Gastrocnemius medialis (tissue), 4 donors: ENCODE data around the gene VPREB3. TPM values are rescaled to one million over a fixed set of nuclear protein-coding genes. Genes with fewer than 3 reads are reported as not detected.

Experiments used
- ATAC-seq, 2 donors: fragments of 150-250 bp; one replicate each; pipeline ENCODE4 v1.9.1; 2016
- DNase-seq, 2 donors: peaks; one replicate each; pipeline ENCODE4 v3.0.0-alpha.2; 2019
- H3K27ac ChIP-seq, 4 donors: fragments of 200-600 bp; sonication (generic); 1 replicate in 1 of 4; 2 replicates in 3 of 4; pipeline ENCODE4 v1.5.1; 2016 to 2018; ENCODE audit warnings: mild to moderate bottlenecking in 2 of 4, moderate library complexity in 1 of 4
- H3K27me3 ChIP-seq, 3 donors: fragments of 200-600 bp; sonication (generic) in 2 of 3; 1 replicate in 1 of 3; 2 replicates in 2 of 3; pipeline versions ENCODE4 v1.5.1 to v1.6.0; 2016 to 2019; ENCODE audit warnings: mild to moderate bottlenecking in 1 of 3, moderate library complexity in 1 of 3
- H3K36me3 ChIP-seq, 2 donors: fragments of 200-600 bp; sonication (generic) in 1 of 2; one replicate each; pipeline ENCODE4 v1.5.1; 2017 to 2018
- H3K4me1 ChIP-seq, 2 donors: fragments of 200-600 bp; sonication (generic) in 1 of 2; one replicate each; pipeline ENCODE4 v1.5.1; 2016 to 2017; ENCODE audit warnings: mild to moderate bottlenecking in 2 of 2
- H3K4me3 ChIP-seq, 4 donors: fragments of 200-600 bp; sonication (generic) in 3 of 4; 1 replicate in 1 of 4; 2 replicates in 3 of 4; pipeline ENCODE4 v1.5.1; 2016 to 2019; ENCODE audit warnings: mild to moderate bottlenecking in 2 of 4
- H3K9me3 ChIP-seq, 3 donors: fragments of 200-600 bp; sonication (generic) in 2 of 3; 1 replicate in 1 of 3; 2 replicates in 2 of 3; pipeline ENCODE4 v1.5.1; 2016 to 2019
- POLR2A ChIP-seq, 2 donors: fragments of 450-650 bp; IDR thresholded peaks; one replicate each; pipeline ENCODE4 v1.6.1; 2017; ENCODE audit warnings: antibody characterized with exemption in 2 of 2, mild to moderate bottlenecking in 2 of 2, moderate library complexity in 2 of 2
- in situ Hi-C, 4 donors: fragments of 200-750 bp; cut with MboI; loops; one replicate each; pipeline versions ENCODE4 v1.15.0 to v1.8.0; 2017; ENCODE audit warnings: low sequenced_read_pairs in 4 of 4
- intact Hi-C: fragments of 100-400 bp; cut with DNase I; formaldehyde crosslinking; loops from one replicate; pipeline ENCODE4 v1.15.1; 2023; ENCODE audit warnings: low total_unique reads
- total RNA-seq, 4 donors: library from RNA; depleted of rRNA; stranded (reverse); fragments of >200 nt; gene quantifications; one replicate each; pipeline versions ENCODE4 v1.1.0 to v1.2.3, GENCODE V29; 2016
- TF ChIP-seq, protein P1 (sequence below), 5 experiments: fragments of 450-650 bp in 3 of 5; fragments of 200-600 bp in 2 of 5; sonication (generic) in 2 of 5; IDR thresholded peaks in 4 of 5; conservative IDR thresholded peaks in 1 of 5; 1 replicate in 4 of 5; 2 replicates in 1 of 5; pipeline ENCODE4 v1.5.1; 2016 to 2019; ENCODE audit warnings: antibody characterized with exemption in 5 of 5, mild to moderate bottlenecking in 3 of 5, moderate library complexity in 3 of 5

VPREB3 gene
- total RNA-seq, 4 donors from 2014 or later: 1.1 TPM; not detected in 3

DNA sequence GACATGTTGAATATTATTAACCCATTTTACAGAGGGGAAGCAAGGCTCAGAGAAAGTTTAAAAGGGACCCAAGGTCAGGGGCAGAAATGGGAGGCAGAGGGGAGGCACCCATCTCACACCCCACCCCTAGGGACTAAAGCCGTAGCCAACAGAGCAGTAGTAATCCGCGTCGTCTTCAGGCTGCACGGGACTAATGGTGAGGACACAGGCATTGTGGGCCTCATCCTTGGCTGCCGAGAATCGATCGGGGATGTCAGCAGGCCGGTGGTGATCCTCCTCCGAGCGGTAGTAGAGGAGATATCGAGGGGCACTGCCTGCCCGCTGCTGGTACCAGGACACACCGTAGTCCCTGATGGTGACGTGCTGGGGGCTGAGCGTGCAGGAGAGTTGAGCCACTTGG lies 1.5 kb downstream of the VPREB3 start:
- intact Hi-C loops: loop anchor here (5.0 kb wide), 1 partner anchor 35 kb away; no protein-coding TSS in a partner anchor
- no peaks in the 10 kb centered on the region for H3K9me3 ChIP-seq
- H3K27me3 ChIP-seq: no peaks in the 10 kb centered on the region
- no peak overlapping the region for H3K4me3 ChIP-seq
- TF ChIP-seq POLR2A (IDR thresholded peaks at IDR 0.05): no peak
- TF ChIP-seq, protein P1, sequence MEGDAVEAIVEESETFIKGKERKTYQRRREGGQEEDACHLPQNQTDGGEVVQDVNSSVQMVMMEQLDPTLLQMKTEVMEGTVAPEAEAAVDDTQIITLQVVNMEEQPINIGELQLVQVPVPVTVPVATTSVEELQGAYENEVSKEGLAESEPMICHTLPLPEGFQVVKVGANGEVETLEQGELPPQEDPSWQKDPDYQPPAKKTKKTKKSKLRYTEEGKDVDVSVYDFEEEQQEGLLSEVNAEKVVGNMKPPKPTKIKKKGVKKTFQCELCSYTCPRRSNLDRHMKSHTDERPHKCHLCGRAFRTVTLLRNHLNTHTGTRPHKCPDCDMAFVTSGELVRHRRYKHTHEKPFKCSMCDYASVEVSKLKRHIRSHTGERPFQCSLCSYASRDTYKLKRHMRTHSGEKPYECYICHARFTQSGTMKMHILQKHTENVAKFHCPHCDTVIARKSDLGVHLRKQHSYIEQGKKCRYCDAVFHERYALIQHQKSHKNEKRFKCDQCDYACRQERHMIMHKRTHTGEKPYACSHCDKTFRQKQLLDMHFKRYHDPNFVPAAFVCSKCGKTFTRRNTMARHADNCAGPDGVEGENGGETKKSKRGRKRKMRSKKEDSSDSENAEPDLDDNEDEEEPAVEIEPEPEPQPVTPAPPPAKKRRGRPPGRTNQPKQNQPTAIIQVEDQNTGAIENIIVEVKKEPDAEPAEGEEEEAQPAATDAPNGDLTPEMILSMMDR (IDR thresholded peaks at IDR 0.05 in 4 of 5, conservative IDR thresholded peaks at IDR 0.05 in 1 of 5): no peak
- peaks cover 9 to 10% of the 10 kb centered on the region in 2 donors for H3K4me1 ChIP-seq
- DNase-seq (no peak), ATAC-seq (no peak)
- no peak overlapping the region for H3K27ac ChIP-seq
- H3K36me3 ChIP-seq: no peaks in the 10 kb centered on the region
- in situ Hi-C loops: no loop called here

DNA sequence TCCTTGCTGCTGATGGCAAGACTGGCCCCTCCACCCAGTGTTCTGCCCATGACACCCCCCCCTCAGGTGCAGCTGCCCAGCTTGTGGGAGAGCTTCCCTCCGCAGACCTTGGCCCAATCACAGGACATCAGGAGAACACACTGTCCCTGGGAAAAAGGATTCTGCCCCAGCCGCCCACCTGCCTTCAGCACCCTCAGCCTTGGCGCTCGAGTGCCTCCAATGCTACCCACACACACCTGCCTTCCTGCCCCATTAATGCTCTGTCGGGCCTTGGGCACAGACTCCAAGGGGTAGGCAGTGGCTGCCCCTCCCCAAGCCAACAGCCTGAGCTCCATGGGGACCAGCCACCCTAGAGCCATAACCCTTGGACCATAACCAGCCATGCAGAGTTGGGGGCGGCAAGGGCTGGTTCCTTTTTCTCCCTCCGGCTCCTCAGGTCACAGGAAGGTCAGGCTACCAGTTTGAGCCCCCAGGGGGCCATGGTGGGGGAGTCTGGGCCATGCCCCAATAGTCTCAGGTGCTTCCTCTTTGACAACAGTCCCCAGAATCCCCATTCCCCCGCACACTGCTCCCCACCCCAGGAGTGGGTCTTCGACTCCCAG lies 2.0 kb downstream of the VPREB3 start:
- peak in 1 of 2 donors; percentile 34 for DNase-seq
- H3K4me1 ChIP-seq: peaks cover 9 to 10% of the 10 kb centered on the region in 2 donors
- H3K27me3 ChIP-seq: no peaks in the 10 kb centered on the region
- H3K4me3 ChIP-seq: no peak overlapping the region
- intact Hi-C loops (loop anchor here (5.0 kb wide), 1 partner anchor 35 kb away; no protein-coding TSS in a partner anchor), in situ Hi-C loops (no loop called here)
- TF ChIP-seq POLR2A (IDR thresholded peaks at IDR 0.05): no peak
- TF ChIP-seq, protein P1 (IDR thresholded peaks at IDR 0.05 in 4 of 5, conservative IDR thresholded peaks at IDR 0.05 in 1 of 5): no peak
- no peak for ATAC-seq
- H3K9me3 ChIP-seq: no peaks in the 10 kb centered on the region
- no peaks in the 10 kb centered on the region for H3K36me3 ChIP-seq
- H3K27ac ChIP-seq: no peak overlapping the region

- H3K4me1 ChIP-seq: peaks cover 9 to 10% of the 10 kb centered on the region in 2 donors
- in situ Hi-C loops: no loop called here
Measured at GRCh38 chr22:23751441-23751996, 2.7 kb downstream of the VPREB3 start.

DNA sequence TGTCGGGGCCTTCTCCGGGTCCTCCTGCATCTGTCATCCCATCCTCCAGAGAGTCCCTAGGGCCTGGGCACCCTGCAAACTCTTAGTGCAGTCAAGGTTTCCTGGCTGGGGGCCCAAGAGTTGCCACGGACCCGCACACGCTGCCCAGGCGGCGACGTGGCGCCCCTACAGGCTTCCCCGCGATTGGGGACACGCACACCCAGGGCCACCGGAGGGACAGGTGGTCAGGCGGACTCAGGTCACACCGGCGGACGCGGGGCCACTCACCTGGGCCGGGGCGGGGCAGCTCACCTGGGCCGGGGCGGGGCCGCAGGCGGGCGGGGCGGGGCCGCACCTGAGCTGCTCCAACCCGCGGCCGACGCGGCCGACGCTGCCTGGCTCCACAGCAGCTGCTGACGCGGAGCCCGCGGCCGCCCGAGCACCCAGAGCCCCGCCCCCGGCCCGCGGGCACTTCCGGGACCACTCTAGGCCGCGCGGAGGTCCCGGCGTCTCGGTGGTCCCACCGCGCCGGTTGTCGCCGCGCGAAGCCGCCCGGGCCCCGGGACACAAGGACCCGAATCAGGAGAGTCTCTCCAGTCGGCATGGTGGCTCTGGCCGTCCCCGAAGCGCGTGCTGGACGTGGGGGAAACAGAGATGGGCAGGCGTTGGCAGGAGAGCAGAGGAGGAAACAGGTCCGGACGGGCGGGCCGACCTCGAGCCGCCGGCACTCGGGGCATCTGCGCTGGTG lies 3.3 kb downstream of the VPREB3 start, which contains the start of gene ZNF70:
TSS of gene ZNF70 (minus strand) at position 399 of the 727 bp plus-strand sequence. CDS start 5,972 bp downstream, outside the sequence.
- Histone ChIP-seq H3K36me3 (no peaks in the 10 kb centered on the region), H3K27me3 (no peaks in the 10 kb centered on the region), H3K27ac (peak within 1 kb of the TSS; percentile 78 to 89 (median 84)), H3K9me3 (no peaks in the 10 kb centered on the region), H3K4me1 (peaks cover 9 to 10% of the 10 kb centered on the region in 2 donors), H3K4me3 (peak within 1 kb of the TSS; percentile 62 to 89 (median 76))
- ATAC-seq (peak; percentile 73 to 80), DNase-seq (peak; percentile 67 to 85)
- in situ Hi-C loops: no loop called here
- TF ChIP-seq, protein P1 (IDR thresholded peaks at IDR 0.05 in 4 of 5, conservative IDR thresholded peaks at IDR 0.05 in 1 of 5): peak in 3 of 5 experiments; percentile 12 to 30 (median 22)
- peak; percentile 73 to 74 for TF ChIP-seq POLR2A (IDR thresholded peaks at IDR 0.05)
- intact Hi-C loops: loop anchor here (2.0 to 5.0 kb wide), 3 partner anchors 16 to 36 kb away; partner anchors contain the start of genes CHCHD10 and SMARCB1

More at GRCh38 chr22:23751441-23751996, 2.7 kb downstream of the VPREB3 start:
- peak overlapping the region; percentile 62 to 89 (median 76) for H3K4me3 ChIP-seq
- peak overlapping the region; percentile 78 to 89 (median 84) for H3K27ac ChIP-seq
- TF ChIP-seq POLR2A (IDR thresholded peaks at IDR 0.05): no peak
- TF ChIP-seq, protein P1 (IDR thresholded peaks at IDR 0.05 in 4 of 5, conservative IDR thresholded peaks at IDR 0.05 in 1 of 5): no peak
- H3K36me3 ChIP-seq: no peaks in the 10 kb centered on the region
- no peaks in the 10 kb centered on the region for H3K9me3 ChIP-seq
- intact Hi-C loops: loop anchor here (2.0 to 5.0 kb wide), 3 partner anchors 15 to 35 kb away; partner anchors contain the start of genes CHCHD10 and SMARCB1
- DNase-seq (peak in 1 of 2 donors; percentile 56), ATAC-seq (peak; percentile 27 to 30)
- H3K27me3 ChIP-seq: no peaks in the 10 kb centered on the region
